NCI-H2081 treated with DMSO at 0.1 percent for 48 hours (cell line): ENCODE measurements around the gene PKNOX2.

Source experiments
- DNase-seq: peaks from one replicate; lab custom pipeline; 2025; lab: John Stamatoyannopoulos, UW

PKNOX2 gene

GRCh38 chr11:125286486-125286885 is 121.9 kb downstream of the PKNOX2 start:
- DNase-seq, result no peak

DNA sequence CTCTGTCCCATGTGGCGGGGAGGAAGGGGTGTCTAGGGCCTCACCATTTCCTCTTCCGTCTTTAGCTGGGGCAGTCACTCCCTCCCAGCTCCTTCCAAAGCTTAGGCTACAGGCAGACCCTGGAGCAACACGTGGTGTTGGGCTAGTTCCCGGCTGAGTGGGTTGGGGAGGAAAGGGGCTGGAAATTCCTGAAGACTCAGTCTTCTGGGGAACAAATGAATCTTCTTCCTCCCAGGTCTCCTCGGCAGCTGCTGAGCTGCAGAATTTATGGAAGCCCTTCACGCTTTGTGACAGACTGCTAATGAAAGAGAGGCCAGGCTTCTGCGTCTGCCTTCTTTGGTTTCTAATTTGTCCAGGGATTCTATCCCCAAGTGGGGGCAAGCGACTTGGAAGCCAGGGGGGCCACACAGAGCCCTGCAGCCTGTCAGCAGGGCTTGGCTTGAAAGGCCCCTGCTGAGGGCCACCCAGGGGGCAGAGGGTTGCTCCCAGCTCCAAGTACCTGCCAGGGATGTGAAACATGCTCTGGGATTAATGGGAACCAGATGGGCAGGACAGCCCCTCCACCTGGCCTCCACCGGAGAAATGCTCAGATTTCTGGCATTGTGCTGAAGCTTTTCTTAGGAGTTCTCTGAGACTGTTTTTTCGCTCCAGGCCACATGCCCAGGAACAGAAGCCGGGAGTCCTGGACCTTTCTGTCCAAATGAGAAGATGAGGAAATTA is 123.1 kb downstream of the PKNOX2 start:
- no peak for DNase-seq

DNA sequence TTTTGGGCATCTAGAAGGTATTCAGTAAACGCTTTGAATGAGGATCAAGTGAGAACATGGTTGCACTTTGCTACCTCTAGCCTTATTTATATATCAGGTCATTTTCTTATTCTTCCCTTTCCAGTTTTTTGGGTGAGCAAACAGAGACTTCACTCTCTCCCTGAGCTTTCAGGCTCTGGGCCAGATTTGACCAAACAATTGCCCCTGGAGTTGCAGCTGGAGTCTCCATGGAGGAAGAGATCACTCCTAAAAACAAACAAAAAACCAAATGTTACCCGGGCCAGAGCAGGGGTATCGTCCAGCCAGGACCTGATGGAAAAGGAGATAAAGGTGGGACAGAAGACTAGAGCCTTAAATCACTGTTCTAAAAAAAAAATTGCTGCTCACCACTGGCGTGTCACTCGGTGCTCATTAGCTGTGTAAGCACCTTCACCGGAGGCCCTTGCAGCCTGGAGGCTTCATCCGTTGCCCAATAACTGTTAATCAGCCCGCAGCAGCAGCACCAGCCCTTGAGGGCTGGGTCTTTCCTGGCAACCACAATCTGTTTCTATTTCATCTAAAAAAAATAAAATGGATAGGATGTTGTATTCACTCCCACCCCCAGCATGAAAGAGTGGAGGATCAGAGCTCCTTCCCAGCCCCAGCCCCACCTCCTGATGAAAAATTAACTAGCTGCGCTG is 125.0 kb downstream of the PKNOX2 start:
- DNase-seq, result no peak

- no peak for DNase-seq
Measured at GRCh38 chr11:125290263-125290662, 125.7 kb downstream of the PKNOX2 start.

GRCh38 chr11:125292100-125292499 is 127.5 kb downstream of the PKNOX2 start:
- DNase-seq, result no peak

DNA sequence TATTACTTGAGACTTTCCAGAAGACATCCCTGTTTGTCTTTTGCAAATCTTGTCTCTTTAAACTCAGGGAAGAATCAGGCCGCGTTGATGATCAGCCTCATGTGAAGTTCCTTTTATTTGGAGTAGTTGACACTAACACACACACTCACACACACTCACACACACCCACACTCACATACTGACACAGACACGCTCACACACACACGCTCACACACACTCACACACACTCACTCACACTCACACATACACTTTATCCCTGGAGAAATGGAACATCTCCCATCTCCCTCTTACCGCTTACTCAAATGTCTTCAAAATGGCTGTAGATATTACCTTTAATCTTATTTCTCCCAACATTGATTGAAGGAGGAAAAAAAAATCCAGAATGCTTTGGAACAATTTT is 129.0 kb downstream of the PKNOX2 start:
- no peak for DNase-seq

GRCh38 chr11:125295931-125296330 is 131.4 kb downstream of the PKNOX2 start:
- no peak for DNase-seq

GRCh38 chr11:125297346-125297915 is 132.9 kb downstream of the PKNOX2 start:
- DNase-seq, result no peak

- no peak for DNase-seq
Measured at GRCh38 chr11:125299061-125299615, 134.6 kb downstream of the PKNOX2 start.

DNA sequence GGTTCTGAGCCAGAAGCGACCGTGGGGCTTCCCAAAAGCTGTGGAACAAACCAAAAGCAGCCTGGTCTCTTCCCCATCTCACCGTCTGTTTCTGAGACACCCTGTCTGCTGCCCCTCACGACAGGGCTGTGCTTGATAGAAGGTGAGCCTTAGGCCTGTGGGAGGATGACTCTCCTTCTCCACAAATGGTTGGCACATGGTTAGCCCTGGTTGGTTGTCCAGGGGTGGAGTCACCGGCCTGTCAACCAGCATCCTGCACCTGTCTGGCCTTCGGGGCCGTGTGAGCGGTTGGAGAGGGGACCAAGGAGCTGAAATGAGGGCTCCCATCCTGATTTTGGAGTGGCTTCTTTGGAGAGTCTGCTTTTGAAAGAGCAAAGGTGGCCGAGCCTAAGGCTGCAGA is 135.3 kb downstream of the PKNOX2 start:
- DNase-seq, result no peak

DNA sequence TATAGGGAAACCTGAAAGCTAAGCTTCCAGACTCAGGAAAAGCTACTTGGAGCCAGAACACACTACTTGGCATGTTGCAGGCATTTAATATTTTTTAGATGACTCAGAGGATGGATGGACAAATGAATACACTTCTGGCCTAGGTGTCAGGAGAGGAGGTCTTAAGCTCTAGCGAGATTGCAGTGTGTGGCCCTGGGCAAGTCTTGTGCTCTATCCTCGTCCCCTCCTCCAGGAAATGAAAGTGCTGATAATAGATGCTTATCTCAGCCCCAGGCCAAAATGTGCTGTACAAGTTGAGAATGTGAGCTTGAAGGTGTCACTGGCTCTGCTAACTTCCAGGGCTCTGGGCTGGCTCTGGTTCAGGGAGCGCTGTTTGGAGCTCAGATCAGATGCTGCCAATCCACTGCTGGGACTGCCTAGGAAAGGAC is 136.3 kb downstream of the PKNOX2 start:
- DNase-seq, result no peak

GRCh38 chr11:125301346-125301745 is 136.8 kb downstream of the PKNOX2 start:
- DNase-seq, result no peak

DNA sequence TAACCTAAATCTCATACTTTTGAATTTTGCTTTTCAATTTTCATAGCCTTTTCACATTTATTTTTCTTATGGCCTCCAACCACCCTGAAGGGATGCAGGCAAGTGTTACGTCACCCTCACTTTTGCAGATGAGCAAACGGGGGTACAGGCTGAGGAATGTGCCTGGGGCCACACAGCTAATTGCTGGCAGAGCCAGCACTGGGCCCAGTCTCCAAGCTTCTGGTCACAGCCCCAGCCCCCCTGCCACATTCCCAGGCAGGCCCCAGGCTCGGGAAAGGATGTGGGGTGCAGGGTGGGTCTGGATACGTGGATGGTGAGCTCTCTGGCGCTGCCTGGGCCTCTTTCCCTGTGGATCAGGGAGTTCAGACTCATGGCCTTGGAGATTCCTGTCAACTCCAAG is 138.6 kb downstream of the PKNOX2 start:
- DNase-seq, result no peak

- DNase-seq, result no peak
Measured at GRCh38 chr11:125303694-125304093, 139.1 kb downstream of the PKNOX2 start.

DNA sequence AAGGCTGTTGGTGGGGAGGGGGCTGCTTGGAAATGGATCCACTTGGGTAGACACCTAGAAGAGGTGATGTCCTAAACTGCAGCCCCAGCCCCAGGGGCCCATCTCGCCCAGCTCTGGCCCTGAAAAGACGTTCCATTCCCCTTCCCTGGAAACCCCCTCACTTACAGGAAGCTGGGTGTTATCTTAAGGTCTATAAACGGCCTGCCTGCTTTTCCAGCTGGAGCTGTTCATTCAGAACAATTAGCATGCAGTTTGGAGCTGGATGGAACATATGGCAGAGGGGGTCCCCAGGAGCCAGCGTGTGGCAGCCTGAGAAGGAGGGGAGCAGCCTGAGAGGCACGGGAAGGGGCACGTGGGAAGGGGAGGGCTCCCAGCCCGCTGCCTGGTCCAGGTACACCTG is 139.6 kb downstream of the PKNOX2 start:
- no peak for DNase-seq

GRCh38 chr11:125304876-125305275 is 140.3 kb downstream of the PKNOX2 start:
- DNase-seq, result no peak

DNA sequence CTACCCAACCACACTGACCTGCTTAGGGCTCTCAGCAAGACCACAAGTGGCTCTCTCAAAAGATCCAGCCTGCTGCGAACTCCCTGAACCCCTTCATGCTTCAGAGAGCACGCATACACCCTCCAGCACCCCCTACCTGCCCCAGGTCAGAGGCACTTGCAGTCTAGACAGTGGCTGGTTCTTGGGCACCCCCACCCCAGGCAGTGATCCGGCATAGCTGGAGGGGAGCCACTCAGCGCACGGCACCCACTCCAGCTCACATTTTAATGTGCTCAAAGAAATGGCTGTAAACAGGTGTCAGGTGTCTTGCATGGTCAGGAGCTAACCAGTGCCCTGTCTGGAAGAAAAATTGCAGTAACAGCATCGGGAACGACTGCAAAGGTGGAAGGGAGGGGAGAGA is 140.8 kb downstream of the PKNOX2 start:
- no peak for DNase-seq

- DNase-seq, result no peak
Measured at GRCh38 chr11:125306476-125306875, 141.9 kb downstream of the PKNOX2 start.

DNA sequence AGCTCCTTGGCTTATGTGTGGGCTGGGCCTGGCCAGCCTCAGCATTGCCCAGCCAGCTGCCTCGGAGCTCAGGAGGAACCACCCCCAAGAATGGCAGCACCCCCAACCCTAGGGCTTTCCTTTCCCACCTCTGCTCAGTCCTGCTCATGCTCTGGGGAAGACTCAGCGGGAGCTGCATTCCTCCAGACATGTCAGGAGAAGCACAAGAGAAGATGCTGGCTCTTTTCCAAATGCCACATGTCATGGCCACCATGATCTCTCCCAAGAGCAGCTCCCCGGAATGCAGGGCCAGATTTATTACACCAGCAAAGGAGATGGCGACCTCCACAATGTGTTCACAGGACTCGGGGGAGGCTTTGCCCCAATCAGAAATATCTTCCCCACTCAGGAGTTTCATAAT is 143.7 kb downstream of the PKNOX2 start:
- no peak for DNase-seq

GRCh38 chr11:125312391-125312790 is 147.8 kb downstream of the PKNOX2 start:
- no peak for DNase-seq

GRCh38 chr11:125312812-125313211 is 148.3 kb downstream of the PKNOX2 start:
- no peak for DNase-seq

DNA sequence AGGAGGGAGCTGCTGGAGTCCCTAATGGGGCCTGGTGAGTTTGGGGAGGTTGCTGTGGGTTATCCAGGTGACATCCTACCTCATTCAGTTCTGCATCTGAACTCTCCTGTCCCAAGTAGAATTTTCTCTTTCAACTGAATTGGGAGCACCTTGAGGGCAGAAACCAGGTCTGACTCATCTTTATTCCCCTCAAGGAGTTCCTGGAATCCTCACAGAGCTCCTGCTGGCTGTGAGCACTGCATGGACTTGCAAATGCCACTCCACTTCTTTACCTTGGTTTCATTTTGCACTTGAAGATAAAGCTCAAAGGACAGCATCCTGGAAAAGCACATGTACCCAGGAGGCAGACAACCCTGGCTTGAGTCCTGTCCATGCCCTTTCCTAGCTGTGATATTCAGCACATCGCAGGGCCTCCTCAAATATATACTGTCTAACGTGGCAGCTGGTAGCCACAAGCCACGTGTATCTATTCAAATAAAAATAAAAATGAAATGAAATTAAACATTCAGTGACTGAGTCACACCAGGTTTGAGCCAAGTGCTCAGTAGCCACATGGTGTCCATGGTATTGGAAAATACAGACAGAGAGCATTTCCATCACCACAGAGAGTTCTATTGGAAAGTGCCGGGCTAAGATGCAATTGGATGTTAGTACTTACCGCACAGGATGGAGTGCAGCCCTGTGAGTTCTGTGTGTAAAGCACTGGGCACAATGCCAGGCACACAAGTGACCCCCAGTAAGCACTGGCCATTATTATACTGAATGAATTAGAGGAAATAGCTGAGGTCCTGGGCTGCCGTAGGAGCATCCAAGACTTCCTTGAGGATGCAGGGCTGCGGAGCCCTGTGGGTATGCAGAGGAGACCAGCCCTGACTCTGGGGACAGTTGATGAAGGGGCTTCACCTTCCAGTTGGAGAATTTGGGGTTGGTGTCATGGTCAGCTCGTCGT is 149.0 kb downstream of the PKNOX2 start:
- DNase-seq, result no peak
